Common myeloid progenitor, CD34-positive (primary cell): Measurements from ENCODE around the gene ZNF714.
A peak's percentile ranks its signal among the peaks of the same experiment; 100 is the strongest.
"Not testable (repeated sequence)": the region's sequence is repeated elsewhere in the genome, so short reads cannot be mapped to it uniquely, and the experiment has no call there.

Source experiments
- CTCF ChIA-PET: fragments of 350-600 bp; sonication (Branson Sonifier 250); formaldehyde crosslinking; loops from one replicate; lab custom pipeline; 2021; ENCODE audit warnings: antibody characterized with exemption; lab: Charles Lee
- POLR2A ChIA-PET: fragments of 350-600 bp; sonication (Branson Sonifier 250); formaldehyde crosslinking; loops from one replicate; lab custom pipeline; 2021; ENCODE audit warnings: antibody characterized with exemption; lab: Charles Lee
- DNase-seq, 3 donors: peaks; one replicate each; pipeline versions ENCODE4 v3.0.0 to v3.0.0-alpha.2; 2013
- H3K27ac ChIP-seq, 2 experiments: 1 replicate in 1 of 2; 2 replicates in 1 of 2; pipeline ENCODE4 v1.7.0; 2013; ENCODE audit warnings: inconsistent platforms in 2 of 2, low read length in 2 of 2, mild to moderate bottlenecking in 2 of 2, low read depth in 1 of 2, moderate library complexity in 1 of 2; ENCODE audit not compliant: severe bottlenecking in 2 of 2, insufficient read depth in 1 of 2, poor library complexity in 1 of 2
- H3K27me3 ChIP-seq, 5 experiments: replicated peaks in 2 of 5; 1 replicate in 3 of 5; 2 replicates in 2 of 5; pipeline versions ENCODE4 v1.6.1 to v1.7.0; 2013; ENCODE audit warnings: low read length in 4 of 5, mild to moderate bottlenecking in 2 of 5, moderate library complexity in 2 of 5, inconsistent platforms in 1 of 5; ENCODE audit not compliant: insufficient read depth in 5 of 5, control insufficient read depth in 4 of 5
- H3K36me3 ChIP-seq, 4 experiments: 1 replicate in 2 of 4; 2 replicates in 2 of 4; pipeline versions ENCODE4 v1.6.1 to v1.7.0; 2013; ENCODE audit warnings: low read length in 3 of 4, control low read depth in 1 of 4, mild to moderate bottlenecking in 1 of 4; ENCODE audit not compliant: control insufficient read depth in 4 of 4, insufficient read depth in 4 of 4
- H3K4me1 ChIP-seq, 4 experiments: 1 replicate in 3 of 4; 2 replicates in 1 of 4; pipeline versions ENCODE4 v1.6.1 to v1.7.1; 2013; ENCODE audit warnings: low read length in 3 of 4, mild to moderate bottlenecking in 3 of 4, control low read depth in 1 of 4, inconsistent platforms in 1 of 4, moderate library complexity in 1 of 4; ENCODE audit not compliant: control insufficient read depth in 4 of 4, insufficient read depth in 4 of 4; ENCODE audit errors: control extremely low read depth in 1 of 4
- H3K4me3 ChIP-seq, 7 experiments: 1 replicate in 4 of 7; 2 replicates in 3 of 7; pipeline versions ENCODE4 v1.5.1 to v1.7.0; 2013; ENCODE audit warnings: mild to moderate bottlenecking in 7 of 7, low read length in 6 of 7, moderate library complexity in 6 of 7, inconsistent platforms in 2 of 7, low read depth in 2 of 7, control low read depth in 1 of 7; ENCODE audit not compliant: insufficient read depth in 4 of 7, control insufficient read depth in 1 of 7; ENCODE audit errors: extremely low read depth in 1 of 7
- H3K9me3 ChIP-seq, 5 experiments: 1 replicate in 4 of 5; 2 replicates in 1 of 5; pipeline versions ENCODE4 v1.6.1 to v1.7.1; 2013; ENCODE audit warnings: low read length in 4 of 5, mild to moderate bottlenecking in 2 of 5, inconsistent platforms in 1 of 5, low read depth in 1 of 5, moderate library complexity in 1 of 5; ENCODE audit not compliant: control insufficient read depth in 4 of 5, insufficient read depth in 2 of 5; ENCODE audit errors: control extremely low read depth in 1 of 5
- WGBS: methylation state at CpG from one replicate; pipeline ENCODE4 v1.1.5; 2013; ENCODE audit not compliant: insufficient coverage; 5-methylcytosine and 5-hydroxymethylcytosine counted together

Gene ZNF714

DNA sequence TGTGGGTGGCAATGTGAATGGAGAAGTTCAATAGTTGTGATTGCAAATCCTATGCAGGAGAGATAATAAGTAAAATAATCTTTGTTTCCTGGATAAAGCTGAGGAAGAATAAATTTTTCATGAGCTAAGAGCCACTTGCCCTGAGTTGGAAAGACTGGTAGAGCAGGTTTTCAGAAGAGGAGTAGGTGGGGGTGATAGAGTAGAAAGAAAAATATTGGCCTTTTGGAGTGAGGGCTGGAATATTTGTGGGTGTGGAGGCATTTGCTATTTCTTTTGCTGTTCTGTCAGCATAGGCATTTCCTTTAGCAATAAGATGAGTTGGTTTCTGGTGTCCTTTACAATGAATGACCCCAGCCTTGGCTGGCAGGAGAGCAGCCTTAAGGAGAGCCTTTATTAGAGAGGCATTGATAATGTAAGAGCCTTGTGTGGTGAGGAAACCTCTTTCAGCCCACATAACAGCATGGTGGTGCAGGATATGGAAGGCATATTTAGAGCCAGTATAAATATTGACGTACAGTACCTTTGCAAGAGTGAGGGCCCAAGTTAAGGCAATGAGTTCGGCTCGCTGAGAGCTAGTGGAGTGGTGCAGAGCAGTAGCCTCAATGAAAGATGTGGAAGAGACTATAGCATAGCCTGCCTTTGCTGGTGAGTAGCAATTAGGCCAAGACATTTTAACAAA, 48.2 kb downstream of the ZNF714 start:
- no peak overlapping the region for H3K27ac ChIP-seq
- no CpG with 5 or more reads among the region's 3 CpGs for WGBS
- no peak overlapping the region for H3K4me3 ChIP-seq
- H3K4me1 ChIP-seq: peaks cover 0 to 14% (median 0%) of the 10 kb centered on the region in 4 experiments
- H3K27me3 ChIP-seq: no peaks in the 10 kb centered on the region
- no peak for DNase-seq
- H3K9me3 ChIP-seq: peaks cover 0 to 4% (median 0%) of the 10 kb centered on the region in 5 experiments
- H3K36me3 ChIP-seq: peaks cover 0 to 5% (median 0%) of the 10 kb centered on the region in 4 experiments
- CTCF ChIA-PET: no interaction called here
- POLR2A ChIA-PET: no interaction called here

DNA sequence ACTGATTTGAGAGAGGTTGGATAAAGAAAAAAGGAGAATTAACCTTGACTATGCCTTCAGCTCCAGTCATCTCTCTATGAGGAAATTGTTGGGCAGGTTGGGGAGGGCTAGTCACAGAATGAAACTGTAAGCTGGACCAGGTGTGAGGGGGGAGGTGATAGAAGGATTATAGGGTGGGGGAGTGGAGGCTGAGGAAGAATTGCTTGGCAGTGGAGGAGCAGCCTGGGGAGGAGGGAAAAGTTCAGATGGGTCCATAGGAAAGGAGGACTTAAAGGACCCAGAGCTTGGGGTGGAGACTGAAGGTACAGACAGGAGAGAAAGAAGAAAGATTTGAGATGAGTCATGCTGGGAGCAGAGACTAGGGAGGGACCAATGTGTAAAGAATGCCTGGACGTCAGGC, 51.6 kb downstream of the ZNF714 start:
- Histone ChIP-seq H3K27me3 (no peaks in the 10 kb centered on the region), H3K9me3 (no peaks in the 10 kb centered on the region), H3K36me3 (no peaks in the 10 kb centered on the region), H3K4me1 (peaks cover 0 to 6% (median 0%) of the 10 kb centered on the region in 4 experiments), H3K4me3 (no peak overlapping the region), H3K27ac (no peak overlapping the region)
- DNase-seq: no peak
- POLR2A ChIA-PET: no interaction called here
- CTCF ChIA-PET: no interaction called here
- WGBS: no CpG with 5 or more reads among the region's 1 CpG

DNA sequence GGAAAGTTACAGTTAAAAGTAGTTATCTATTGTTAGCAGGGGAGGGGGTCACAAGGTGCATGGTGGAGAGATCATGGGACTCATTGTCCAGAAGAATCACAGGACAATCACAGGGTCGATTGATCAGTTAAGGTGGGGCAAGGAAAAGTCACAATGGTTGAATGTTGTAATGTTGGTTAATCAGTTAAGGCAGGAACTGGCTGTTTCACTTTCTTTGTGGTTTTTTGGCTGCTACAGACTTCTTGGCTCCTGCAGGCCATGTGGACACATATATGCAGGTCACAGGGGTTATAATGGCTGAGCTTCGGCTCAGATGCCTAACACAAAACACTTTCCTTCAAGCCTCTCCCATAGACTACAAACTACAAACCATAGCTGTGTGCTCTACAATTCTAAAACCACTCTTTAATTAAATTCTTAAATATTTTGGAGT, 52.9 kb downstream of the ZNF714 start:
- 100% methylated on average over 1 of the region's 2 CpGs for whole genome bisulfite sequencing
- DNase-seq: no peak
- no peaks in the 10 kb centered on the region for H3K27me3 ChIP-seq
- no peaks in the 10 kb centered on the region for H3K4me1 ChIP-seq
- H3K9me3 ChIP-seq: no peaks in the 10 kb centered on the region
- no peak overlapping the region for H3K27ac ChIP-seq
- POLR2A ChIA-PET: no interaction called here
- H3K4me3 ChIP-seq: no peak overlapping the region
- CTCF ChIA-PET: no interaction called here
- H3K36me3 ChIP-seq: no peaks in the 10 kb centered on the region

DNA sequence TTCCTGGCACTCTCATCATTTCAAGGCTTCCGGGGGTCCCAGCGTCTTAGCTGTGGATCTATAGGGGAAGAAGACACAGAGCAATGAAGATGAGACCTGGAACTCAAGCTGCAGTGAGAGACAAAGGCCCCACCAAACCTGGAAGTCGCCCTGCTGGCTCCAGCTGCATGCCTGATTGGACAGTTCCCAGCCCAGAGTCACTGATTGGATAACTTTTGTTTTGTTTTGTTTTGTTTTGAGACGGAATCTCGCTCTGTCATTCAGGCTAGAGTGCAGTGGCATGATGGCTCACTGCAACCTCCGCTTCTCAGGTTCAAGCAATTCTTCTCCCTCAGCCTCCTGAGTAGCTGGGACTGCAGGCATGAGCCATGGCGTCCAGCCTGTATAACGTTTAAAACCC, 53.4 kb downstream of the ZNF714 start:
- ChIA-PET POLR2A (no interaction called here), CTCF (no interaction called here)
- Histone ChIP-seq H3K4me1 (no peaks in the 10 kb centered on the region), H3K4me3 (no peak overlapping the region), H3K36me3 (no peaks in the 10 kb centered on the region), H3K27ac (no peak overlapping the region), H3K9me3 (no peaks in the 10 kb centered on the region), H3K27me3 (no peaks in the 10 kb centered on the region)
- no peak for DNase-seq
- WGBS: 92% methylated on average over 5 of the region's 8 CpGs

DNA sequence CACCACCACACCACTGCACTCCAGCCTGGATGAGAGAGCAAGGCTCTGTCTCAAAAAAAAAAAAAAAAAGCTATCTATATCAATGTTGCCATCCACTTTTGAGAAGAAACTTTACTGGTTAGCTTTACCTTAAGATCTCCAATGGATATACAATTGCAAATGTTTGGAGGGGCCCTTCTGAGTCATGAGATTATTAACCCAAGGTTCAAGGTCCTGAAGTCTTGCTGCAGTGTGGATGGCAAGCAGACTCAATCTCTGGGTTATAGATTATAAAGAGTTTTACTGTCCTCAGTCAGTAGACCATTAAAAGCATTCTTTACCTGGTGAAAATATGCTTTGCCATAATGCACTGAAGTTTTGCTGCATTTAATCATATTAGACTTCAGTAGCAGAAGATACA, 56.1 kb downstream of the ZNF714 start:
- ChIA-PET CTCF (no interaction called here), POLR2A (no interaction called here)
- Histone ChIP-seq H3K27me3 (no peaks in the 10 kb centered on the region), H3K27ac (no peak overlapping the region), H3K4me1 (peaks cover 3 to 8% (median 4%) of the 10 kb centered on the region in 4 experiments), H3K9me3 (no peaks in the 10 kb centered on the region), H3K4me3 (no peak overlapping the region), H3K36me3 (peaks cover 0 to under 1% (median 0%) of the 10 kb centered on the region in 4 experiments)
- no peak for DNase-seq

DNA sequence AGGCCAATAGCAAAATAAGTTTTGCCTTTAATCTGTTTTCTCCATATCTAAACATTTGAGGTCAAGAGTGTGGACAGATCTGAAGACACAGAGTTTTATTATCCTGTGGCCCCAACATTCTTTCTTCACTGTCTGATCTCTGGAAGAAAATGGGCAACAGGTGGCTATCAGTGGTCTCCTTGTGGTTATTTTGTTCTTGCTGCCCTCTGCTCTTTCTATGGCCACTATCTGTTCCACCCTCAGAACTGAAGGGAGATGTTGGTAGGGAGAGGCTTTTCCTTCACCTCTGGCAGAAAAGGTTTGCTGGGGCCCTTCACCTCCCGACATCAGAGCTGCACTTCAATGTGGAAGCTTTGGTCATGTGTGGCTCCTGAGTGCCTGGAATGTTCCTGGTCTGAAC, 59.0 kb downstream of the ZNF714 start:
- 100% methylated on average over 1 of the region's 1 CpG for WGBS
- H3K4me3 ChIP-seq: peak overlapping the region in 1 of 7 experiments; percentile 19
- DNase-seq, H3K27me3 ChIP-seq, H3K4me1 ChIP-seq, POLR2A ChIA-PET: not testable (repeated sequence)
- CTCF ChIA-PET: interaction anchor here (0.6 kb wide), 1 partner anchor 16 kb away, joined by 3 read pairs; no protein-coding TSS in a partner anchor
- peak overlapping the region in 1 of 2 experiments; percentile 96 for H3K27ac ChIP-seq
- peaks cover 1 to 10% (median 4%) of the 10 kb centered on the region in 5 experiments for H3K9me3 ChIP-seq
- H3K36me3 ChIP-seq: peaks cover 11 to 27% (median 23%) of the 10 kb centered on the region in 4 experiments

DNA sequence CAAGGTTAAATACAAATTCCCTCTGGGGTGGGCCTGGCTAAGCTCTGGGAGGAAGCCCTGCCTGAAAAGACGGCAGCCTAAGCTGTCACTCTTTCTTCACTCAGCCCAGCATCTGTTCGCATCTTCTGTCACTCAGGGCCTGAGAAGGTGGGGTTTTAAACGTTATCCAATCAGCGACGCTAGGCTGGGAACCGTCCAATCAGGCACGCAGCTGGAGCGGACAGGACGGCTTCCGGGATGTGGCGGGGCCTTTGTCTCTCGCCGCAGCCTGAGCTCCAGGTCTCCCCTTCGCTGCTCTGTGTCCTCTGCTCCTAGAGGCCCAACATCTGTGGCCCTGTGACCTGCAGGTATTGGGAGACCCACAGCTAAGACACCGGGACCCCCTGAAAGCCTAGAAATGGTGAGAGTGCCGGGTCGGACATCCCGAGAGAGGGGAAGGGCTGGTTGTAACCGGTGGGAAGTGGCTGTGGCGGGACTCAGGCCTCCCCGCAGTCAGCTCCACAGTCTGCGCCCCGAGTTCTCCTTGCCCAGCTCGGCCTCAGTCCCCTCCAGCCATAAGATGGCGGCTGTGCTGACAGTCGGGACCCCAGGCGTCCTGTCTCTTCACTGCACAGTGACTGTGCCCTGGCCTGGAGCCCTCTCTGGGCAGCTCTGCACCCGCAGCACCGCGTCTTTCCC, 59.9 kb downstream of the ZNF714 start, which contains the start of gene ZNF431:
Gene ZNF431, plus strand, starts transcription at position 254 of the 678 bp plus-strand sequence. Its CDS starts 144 bp downstream, at position 398.
- POLR2A ChIA-PET: interaction anchor here (0.6 to 1.2 kb wide), 2 partner anchors 121 to 215 kb away, joined by 5 to 7 read pairs; partner anchors contain the start of gene ZNF430
- Histone ChIP-seq H3K4me3 (peak within 1 kb of the TSS; percentile 82 to 96 (median 88)), H3K36me3 (peaks cover 20 to 36% (median 32%) of the 10 kb centered on the region in 4 experiments), H3K27ac (peak within 1 kb of the TSS; percentile 90 to 96), H3K27me3 (no peaks in the 10 kb centered on the region), H3K4me1 (peaks cover 3 to 10% (median 6%) of the 10 kb centered on the region in 4 experiments), H3K9me3 (peaks cover 1 to 15% (median 10%) of the 10 kb centered on the region in 5 experiments)
- WGBS: 0% methylated on average over 26 of the region's 30 CpGs
- DNase-seq: peak; percentile 93 to 98 (median 98)
- CTCF ChIA-PET: interaction anchor here (0.6 kb wide), 1 partner anchor 1097 kb away, joined by 4 read pairs; no protein-coding TSS in a partner anchor
